ENCODE data around the gene PFKFB4. TPM values are rescaled to one million over a fixed set of nuclear protein-coding genes. Genes with fewer than 3 reads are reported as not detected.
"Not testable (repeated sequence)": the region's sequence is repeated elsewhere in the genome, so short reads cannot be mapped to it uniquely, and the experiment has no call there.

Gene PFKFB4
- total RNA-seq, 2 experiments from 2014 or later, result 16.2 to 18.7 TPM

DNA sequence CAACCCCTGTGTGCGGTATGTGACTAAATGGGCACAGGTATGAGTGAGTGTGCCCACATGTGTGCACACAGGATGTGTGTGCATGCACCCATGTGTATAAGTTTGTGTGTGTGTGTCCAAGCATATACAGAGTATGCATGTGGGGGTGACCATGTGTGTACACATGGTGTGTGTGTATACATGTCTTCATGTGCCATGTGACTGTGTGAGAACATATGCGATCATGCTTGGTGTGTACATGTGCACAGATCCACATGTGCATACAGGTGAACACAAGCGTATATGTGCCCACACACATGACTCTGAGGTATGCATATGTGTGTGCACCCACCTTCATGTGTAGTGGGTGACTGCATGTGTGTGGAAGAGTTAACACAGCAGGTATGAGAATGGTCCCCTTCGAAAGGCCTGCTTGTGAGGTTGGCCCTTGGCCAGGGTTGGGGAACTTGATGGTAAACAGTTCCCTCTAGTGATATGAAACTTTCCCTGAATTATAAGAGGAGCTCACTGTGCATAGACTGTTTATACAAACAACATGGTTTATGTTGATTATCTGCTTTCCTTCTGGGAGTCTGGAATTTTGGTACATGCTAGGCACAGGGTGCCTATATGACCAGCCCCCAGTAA, 10.3 kb downstream of the PFKFB4 start:
- ChIA-PET POLR2A (no interaction called here), CTCF (interaction anchor here (1.5 kb wide), 1 partner anchor 110 kb away, joined by 5 read pairs; no protein-coding TSS in a partner anchor)

DNA sequence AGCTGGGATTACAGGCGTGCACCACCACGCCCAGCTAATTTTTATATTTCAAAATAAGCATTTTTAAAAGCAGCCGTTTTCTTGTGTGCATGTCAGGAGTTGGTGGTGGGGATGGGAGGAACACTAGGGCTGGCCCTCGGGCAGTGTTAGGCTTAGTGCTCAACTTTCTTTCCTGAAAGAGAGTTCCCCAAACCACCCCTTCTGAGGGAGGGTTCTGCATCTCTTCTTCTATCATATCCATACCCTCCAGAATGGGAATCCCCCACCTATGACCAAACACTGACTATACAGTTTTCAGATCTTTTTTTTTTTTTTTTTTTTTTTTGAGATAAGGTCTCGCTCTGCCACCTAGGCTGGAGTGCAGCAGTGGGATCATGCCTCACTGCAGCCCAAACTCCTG, 12.5 kb downstream of the PFKFB4 start:
- CTCF ChIA-PET, result interaction anchor here (0.6 kb wide), 1 partner anchor 220 kb away, joined by 3 read pairs; no protein-coding TSS in a partner anchor
- POLR2A ChIA-PET, result no interaction called here

- CTCF ChIA-PET, result interaction anchor here (0.6 to 1.5 kb wide), 2 partner anchors 143 to 221 kb away, joined by 3 to 6 read pairs; no protein-coding TSS in a partner anchor
- POLR2A ChIA-PET, result no interaction called here
Measured at GRCh38 chr3:48543271-48543866, 13.2 kb downstream of the PFKFB4 start.

DNA sequence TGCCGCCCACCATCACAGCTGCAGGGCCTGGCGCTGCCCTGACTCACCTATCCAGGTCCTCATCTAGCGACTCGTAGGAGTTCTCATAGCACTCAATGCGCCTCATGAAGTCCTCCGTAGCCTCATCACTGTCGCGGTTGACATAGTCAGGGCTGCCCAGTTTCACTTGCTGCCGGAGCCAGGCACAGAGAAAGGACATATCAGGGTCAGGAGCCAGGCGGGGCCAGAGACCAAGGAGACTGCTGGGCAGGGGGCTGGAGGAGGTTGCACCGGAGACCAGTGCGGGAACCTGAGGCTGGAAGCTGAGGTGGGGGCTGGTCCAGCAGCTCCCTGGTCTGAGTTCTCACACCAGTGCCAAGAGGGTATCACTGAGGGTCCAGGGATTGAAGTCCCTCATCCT, 18.2 kb downstream of the PFKFB4 start:
- POLR2A ChIA-PET, result no interaction called here
- CTCF ChIA-PET, result interaction anchor here (1.1 to 1.2 kb wide), 2 partner anchors 11 to 31 kb away, joined by 3 to 4 read pairs; no protein-coding TSS in a partner anchor

DNA sequence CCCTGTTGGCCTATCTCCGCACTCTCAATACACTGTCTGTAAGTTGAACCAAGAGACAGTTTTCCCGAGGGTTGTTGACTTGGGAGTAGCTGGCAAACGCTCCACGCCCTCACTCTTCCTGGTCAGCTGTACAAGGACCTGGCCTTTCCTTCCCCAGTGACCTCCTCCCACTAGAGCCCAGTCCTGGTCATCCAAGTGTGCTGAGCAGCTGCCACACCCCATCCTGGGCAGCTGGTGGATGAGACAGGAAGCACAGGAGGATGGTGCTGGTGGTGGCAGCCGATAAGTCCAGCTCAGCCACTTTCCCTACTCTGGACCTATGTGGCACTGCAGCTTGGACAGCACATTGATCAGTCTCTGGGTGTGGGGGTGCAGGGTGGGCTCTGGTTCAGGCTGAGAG, 19.8 kb downstream of the PFKFB4 start:
- ChIA-PET POLR2A (no interaction called here), CTCF (interaction anchor here (1.0 kb wide), 1 partner anchor 11 kb away, joined by 6 read pairs; no protein-coding TSS in a partner anchor)

DNA sequence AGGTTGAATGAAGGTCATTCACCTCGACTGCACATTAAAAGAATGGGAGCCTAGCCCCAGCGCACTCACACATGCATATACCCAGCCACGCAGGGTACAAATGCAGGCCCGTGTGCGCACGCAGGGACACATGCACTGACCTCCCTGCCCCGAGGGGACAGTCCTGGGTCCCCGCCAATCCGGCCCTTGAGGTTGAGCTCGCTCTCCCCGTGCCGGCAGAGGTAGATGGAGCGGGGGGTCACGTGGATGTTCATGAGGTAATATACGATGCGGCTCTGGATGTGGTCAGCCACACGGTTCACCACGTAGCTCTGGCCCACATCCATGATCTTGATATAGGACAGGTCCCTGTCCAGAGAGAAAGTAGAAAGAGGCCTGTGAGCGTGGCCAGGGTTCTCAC, 20.5 kb downstream of the PFKFB4 start:
- ChIA-PET CTCF (no interaction called here), POLR2A (no interaction called here)

DNA sequence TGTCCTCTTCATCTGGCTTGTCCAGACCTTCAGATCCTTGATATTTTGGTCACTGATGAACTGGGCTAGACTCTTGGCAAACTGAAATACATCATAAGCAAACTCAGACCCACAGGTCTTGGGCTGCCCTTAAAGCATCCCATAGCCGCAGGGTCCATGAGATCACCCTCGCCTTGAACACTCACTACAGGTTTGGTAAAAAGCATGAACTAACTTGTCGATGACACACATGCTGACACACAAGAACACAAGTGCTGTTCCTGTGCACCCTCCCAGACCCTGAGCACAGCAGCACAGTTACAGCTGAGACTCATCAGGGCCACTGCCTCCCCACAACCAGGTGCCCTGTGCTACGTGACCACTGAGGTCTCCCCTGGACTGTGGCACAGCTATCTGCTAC, 21.0 kb downstream of the PFKFB4 start:
- ChIA-PET CTCF (no interaction called here), POLR2A (no interaction called here)

DNA sequence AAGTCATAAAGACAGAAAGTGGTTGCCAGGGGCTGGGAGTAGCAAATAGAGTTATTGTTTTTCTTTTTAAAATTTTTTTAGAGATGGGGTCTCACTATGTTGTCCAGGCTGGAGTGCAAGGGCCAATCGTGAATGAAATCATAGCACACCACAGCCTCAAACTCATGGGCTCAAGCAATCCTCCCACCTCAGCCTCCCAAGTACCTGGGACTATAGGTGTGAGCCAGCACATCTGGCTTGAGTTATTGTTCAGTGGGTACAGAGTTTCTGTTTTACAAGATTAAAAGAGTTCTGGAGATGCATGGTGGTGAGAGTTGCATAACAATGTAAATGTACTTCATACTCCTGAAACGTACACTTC, 23.6 kb downstream of the PFKFB4 start:
- ChIA-PET CTCF (no interaction called here), POLR2A (no interaction called here)

- ChIA-PET CTCF (interaction anchor here (0.6 kb wide), 1 partner anchor 83 kb away, joined by 4 read pairs; no protein-coding TSS in a partner anchor), POLR2A (interaction anchor here (0.6 kb wide), 1 partner anchor 113 kb away, joined by 3 read pairs; no protein-coding TSS in a partner anchor)
Measured at GRCh38 chr3:48532271-48532976, 24.2 kb downstream of the PFKFB4 start.

GRCh38 chr3:48530701-48531100, 25.9 kb downstream of the PFKFB4 start:
- POLR2A ChIA-PET, result not testable (repeated sequence)
- CTCF ChIA-PET, result interaction anchor here (1.4 kb wide), 1 partner anchor 126 kb away, joined by 3 read pairs; no protein-coding TSS in a partner anchor

DNA sequence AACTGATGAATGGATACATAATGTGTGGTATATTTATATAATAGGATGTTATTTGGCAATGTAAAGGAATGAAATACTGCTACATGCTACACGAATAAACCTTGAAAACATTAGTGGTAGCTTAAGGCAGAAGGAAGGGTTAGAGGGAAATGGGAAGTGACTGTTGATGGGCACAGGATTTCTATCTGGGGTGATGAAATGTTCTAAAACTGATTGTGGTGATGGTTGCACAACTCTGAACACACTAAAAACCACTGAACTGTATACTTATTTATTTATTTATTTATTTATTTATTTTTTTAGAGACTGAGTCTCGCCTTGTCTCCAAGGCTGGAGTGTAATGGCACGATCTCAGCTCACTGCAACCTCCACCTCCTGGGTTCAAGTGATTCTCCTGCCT, 27.8 kb downstream of the PFKFB4 start:
- POLR2A ChIA-PET, result no interaction called here
- CTCF ChIA-PET, result no interaction called here

- ChIA-PET POLR2A (no interaction called here), CTCF (no interaction called here)
Measured at GRCh38 chr3:48528048-48528447, 28.6 kb downstream of the PFKFB4 start.

DNA sequence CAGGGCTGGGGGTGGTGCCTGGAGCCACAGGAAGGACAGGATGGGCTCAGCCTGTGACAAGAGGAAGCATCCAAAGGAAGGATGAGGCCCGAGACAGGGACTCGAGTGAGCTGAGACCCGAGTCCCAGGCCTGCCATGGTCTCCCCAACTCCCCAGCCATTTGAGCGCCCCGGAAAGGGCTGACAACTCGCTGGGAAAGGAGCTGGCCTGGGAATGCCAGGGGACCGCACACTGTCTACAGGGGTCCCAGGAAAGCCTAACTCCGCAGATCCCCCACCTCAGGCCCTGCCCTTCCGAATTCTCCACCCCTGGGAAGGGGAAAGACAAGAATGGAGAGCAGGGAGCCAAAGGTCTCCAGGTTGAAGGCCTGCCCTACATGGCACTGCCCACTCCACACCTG, 31.6 kb downstream of the PFKFB4 start:
- ChIA-PET CTCF (no interaction called here), POLR2A (no interaction called here)

- ChIA-PET CTCF (interaction anchor here (0.6 kb wide), 1 partner anchor 884 kb away, joined by 3 read pairs; no protein-coding TSS in a partner anchor), POLR2A (no interaction called here)
Measured at GRCh38 chr3:48521635-48522034, 35.0 kb downstream of the PFKFB4 start.

DNA sequence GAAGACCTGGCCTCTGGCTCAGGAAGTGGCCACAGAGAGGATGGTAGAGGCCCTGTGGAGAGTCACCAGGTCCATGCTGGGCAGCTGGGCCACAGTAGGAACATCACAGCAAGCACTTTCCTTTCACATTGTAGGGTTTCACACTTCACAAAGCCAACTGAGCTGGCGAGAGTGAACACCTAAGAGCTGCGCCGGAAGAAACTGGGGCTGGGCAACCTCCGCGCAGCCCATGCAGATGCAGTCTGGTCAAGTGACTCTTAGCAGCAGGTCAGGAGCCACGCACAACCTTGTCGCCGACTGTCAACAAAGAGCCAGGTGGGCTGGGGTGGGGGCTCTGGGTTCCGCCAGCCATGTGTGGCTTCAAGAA, 37.3 kb downstream of the PFKFB4 start:
- POLR2A ChIA-PET, result no interaction called here
- CTCF ChIA-PET, result interaction anchor here (2.4 kb wide), 1 partner anchor 83 kb away, joined by 5 read pairs; no protein-coding TSS in a partner anchor

- ChIA-PET CTCF (interaction anchor here (2.4 kb wide), 1 partner anchor 83 kb away, joined by 5 read pairs; no protein-coding TSS in a partner anchor), POLR2A (no interaction called here)
Measured at GRCh38 chr3:48518638-48519276, 37.8 kb downstream of the PFKFB4 start.

GRCh38 chr3:48518069-48518468, 38.5 kb downstream of the PFKFB4 start:
- POLR2A ChIA-PET, result no interaction called here
- CTCF ChIA-PET, result no interaction called here

DNA sequence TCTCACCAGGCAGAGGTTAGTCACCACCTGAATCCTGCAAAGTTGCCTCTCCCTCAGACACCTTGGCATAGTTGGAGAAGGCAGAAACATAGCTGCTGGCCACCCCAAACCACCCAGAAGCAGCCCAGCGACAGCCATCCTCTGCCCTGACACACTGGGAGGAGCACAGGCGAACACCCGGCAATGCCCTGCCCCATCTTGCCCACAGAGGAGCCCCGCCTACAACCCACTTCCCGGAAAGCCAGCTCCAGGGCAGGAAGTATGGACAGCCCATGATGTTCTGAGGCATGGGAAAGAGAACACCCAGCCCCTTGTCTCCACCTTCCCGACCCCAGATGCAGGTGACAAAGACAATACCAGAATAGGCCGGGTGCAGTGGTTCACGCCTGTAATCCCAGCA, 40.0 kb downstream of the PFKFB4 start:
- ChIA-PET POLR2A (no interaction called here), CTCF (interaction anchor here (0.8 to 0.9 kb wide), 2 partner anchors 43 to 80 kb away, joined by 3 read pairs; no protein-coding TSS in a partner anchor)

GRCh38 chr3:48514431-48515227, 42.0 kb downstream of the PFKFB4 start:
- ChIA-PET CTCF (interaction anchor here (1.0 kb wide), 1 partner anchor 9 kb away, joined by 3 read pairs; no protein-coding TSS in a partner anchor), POLR2A (interaction anchor here (0.6 kb wide), 1 partner anchor 213 kb away, joined by 3 read pairs; no protein-coding TSS in a partner anchor)

All from activated CD8-positive, alpha-beta memory T cell treated with anti-CD3 and anti-CD28 coated beads for 36 hours (primary cell).